HL-60 (cell line): ENCODE measurements around the gene TMEM248.
A peak's percentile ranks its signal among the peaks of the same experiment; 100 is the strongest.
"Not testable (repeated sequence)": the region's sequence is repeated elsewhere in the genome, so short reads cannot be mapped to it uniquely, and the experiment has no call there.

Experiments used
- DNase-seq, 2 experiments: peaks; one replicate each; pipeline ENCODE4 v3.0.0-alpha.2; 2010 to 2020; ENCODE audit warnings: low read depth in 1 of 2, low spot score in 1 of 2
- H3K27ac ChIP-seq: fragments of 250-450 bp; sonication (Bioruptor Pico); replicated peaks from 2 replicates; pipeline ENCODE4 v1.5.1; 2020; ENCODE audit warnings: mild to moderate bottlenecking, moderate library complexity
- H3K27me3 ChIP-seq: fragments of 250-450 bp; sonication (Bioruptor Pico); 2 replicates; pipeline ENCODE4 v1.5.1; 2021; ENCODE audit warnings: mild to moderate bottlenecking, moderate library complexity; ENCODE audit not compliant: insufficient read depth, poor library complexity, severe bottlenecking
- H3K4me3 ChIP-seq: replicated peaks from 2 replicates; pipeline ENCODE4 v1.5.1; 2011; ENCODE audit warnings: mild to moderate bottlenecking, control low read depth, low read length; ENCODE audit not compliant: insufficient read depth
- GABPA ChIP-seq: IDR thresholded peaks from 2 replicates; pipeline ENCODE4 v1.6.1; 2012; ENCODE audit warnings: low read depth
- POLR2AphosphoS5 ChIP-seq: IDR thresholded peaks from 2 replicates; pipeline ENCODE4 v1.6.1; 2012; ENCODE audit warnings: low read depth
- SPI1 ChIP-seq: IDR thresholded peaks from 2 replicates; pipeline ENCODE4 v1.6.1; 2012; ENCODE audit warnings: low read depth, mild to moderate bottlenecking, borderline replicate concordance
- long read RNA-seq: library from polyadenylated mRNA; unstranded; transcript quantifications from one replicate; pipeline ENCODE4 v2.0.0, GENCODE V29; 2020
- TF ChIP-seq, protein P1 (sequence below): IDR thresholded peaks from 2 replicates; pipeline ENCODE4 v1.6.1; 2012; ENCODE audit warnings: low read depth; ENCODE audit not compliant: insufficient replicate concordance
- TF ChIP-seq, protein P2 (sequence below): IDR thresholded peaks from one replicate; pipeline ENCODE4 v1.5.1; 2011; ENCODE audit warnings: low read length, control low read depth, inconsistent platforms; ENCODE audit not compliant: insufficient read depth

The TMEM248 gene, protein sequence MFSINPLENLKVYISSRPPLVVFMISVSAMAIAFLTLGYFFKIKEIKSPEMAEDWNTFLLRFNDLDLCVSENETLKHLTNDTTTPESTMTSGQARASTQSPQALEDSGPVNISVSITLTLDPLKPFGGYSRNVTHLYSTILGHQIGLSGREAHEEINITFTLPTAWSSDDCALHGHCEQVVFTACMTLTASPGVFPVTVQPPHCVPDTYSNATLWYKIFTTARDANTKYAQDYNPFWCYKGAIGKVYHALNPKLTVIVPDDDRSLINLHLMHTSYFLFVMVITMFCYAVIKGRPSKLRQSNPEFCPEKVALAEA
- long read RNA-seq, full-length matches to known transcripts = 4 of 12 reads
- long read RNA-seq, partial matches to known transcripts = 2 of 12 reads
- long read RNA-seq, other reads (novel, unspliced or antisense) = 6 of 12 reads

DNA sequence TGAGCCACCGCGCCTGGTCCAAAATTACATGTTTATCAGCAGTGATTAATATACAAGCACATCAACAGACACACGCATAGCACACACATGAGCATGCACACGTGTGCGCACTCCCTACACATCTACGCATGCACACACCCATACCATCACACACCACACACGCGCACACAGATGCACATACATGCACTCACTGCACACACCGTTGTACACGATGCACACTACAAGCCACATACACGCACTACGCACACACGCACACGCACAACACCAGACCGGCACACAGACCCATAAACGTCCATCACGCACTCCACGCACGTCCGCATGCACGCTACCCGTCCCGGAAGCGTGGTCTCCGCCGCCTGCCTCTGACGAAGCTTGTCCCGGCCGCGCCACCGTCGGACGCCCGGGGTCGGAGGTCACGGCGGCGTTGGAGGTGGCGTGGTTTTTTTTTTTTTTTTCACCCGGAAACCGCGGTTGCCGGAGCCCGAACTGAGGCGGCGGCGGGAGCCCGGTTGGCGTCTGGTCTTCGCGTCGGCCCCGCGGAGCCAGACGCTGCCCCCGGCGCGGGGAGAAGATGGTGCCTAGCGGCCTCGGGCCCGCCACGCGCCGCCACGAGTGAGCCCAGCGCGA is at the start of gene TMEM248:
Gene TMEM248, plus strand, starts transcription at position 457 of the 627 bp plus-strand sequence. CDS start 20,641 bp downstream, outside the sequence.
- Histone ChIP-seq H3K4me3 (peak within 1 kb of the TSS; percentile 99), H3K27me3 (no peaks in the 10 kb centered on the region), H3K27ac (peak within 1 kb of the TSS; percentile 70)
- TF ChIP-seq POLR2AphosphoS5 = peak; percentile 97
- TF ChIP-seq, protein P1, sequence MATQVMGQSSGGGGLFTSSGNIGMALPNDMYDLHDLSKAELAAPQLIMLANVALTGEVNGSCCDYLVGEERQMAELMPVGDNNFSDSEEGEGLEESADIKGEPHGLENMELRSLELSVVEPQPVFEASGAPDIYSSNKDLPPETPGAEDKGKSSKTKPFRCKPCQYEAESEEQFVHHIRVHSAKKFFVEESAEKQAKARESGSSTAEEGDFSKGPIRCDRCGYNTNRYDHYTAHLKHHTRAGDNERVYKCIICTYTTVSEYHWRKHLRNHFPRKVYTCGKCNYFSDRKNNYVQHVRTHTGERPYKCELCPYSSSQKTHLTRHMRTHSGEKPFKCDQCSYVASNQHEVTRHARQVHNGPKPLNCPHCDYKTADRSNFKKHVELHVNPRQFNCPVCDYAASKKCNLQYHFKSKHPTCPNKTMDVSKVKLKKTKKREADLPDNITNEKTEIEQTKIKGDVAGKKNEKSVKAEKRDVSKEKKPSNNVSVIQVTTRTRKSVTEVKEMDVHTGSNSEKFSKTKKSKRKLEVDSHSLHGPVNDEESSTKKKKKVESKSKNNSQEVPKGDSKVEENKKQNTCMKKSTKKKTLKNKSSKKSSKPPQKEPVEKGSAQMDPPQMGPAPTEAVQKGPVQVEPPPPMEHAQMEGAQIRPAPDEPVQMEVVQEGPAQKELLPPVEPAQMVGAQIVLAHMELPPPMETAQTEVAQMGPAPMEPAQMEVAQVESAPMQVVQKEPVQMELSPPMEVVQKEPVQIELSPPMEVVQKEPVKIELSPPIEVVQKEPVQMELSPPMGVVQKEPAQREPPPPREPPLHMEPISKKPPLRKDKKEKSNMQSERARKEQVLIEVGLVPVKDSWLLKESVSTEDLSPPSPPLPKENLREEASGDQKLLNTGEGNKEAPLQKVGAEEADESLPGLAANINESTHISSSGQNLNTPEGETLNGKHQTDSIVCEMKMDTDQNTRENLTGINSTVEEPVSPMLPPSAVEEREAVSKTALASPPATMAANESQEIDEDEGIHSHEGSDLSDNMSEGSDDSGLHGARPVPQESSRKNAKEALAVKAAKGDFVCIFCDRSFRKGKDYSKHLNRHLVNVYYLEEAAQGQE = no peak
- peak; percentile 93 to 98 for DNase-seq

DNA sequence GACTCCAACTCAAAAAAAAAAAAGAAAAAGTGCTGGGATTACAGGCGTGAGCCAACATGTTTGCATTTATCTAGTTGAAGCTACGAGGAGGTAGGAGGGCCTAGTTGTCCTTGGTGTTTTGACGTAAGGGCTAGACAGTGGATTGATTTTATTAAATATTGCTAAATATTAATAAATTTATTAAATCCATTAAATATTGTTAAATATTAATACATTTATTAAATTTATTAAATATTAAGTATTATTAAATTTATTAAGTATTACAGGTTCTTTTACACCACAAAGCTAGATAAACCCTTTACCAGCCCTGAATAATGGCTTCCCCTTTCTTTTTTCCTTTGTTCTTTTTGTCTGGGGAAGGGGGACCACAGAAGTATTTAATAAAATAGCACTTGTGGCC is 47.5 kb upstream of the TMEM248 start:
- H3K27me3 ChIP-seq = no peaks in the 10 kb centered on the region
- no peak for TF ChIP-seq SPI1
- TF ChIP-seq, protein P2, sequence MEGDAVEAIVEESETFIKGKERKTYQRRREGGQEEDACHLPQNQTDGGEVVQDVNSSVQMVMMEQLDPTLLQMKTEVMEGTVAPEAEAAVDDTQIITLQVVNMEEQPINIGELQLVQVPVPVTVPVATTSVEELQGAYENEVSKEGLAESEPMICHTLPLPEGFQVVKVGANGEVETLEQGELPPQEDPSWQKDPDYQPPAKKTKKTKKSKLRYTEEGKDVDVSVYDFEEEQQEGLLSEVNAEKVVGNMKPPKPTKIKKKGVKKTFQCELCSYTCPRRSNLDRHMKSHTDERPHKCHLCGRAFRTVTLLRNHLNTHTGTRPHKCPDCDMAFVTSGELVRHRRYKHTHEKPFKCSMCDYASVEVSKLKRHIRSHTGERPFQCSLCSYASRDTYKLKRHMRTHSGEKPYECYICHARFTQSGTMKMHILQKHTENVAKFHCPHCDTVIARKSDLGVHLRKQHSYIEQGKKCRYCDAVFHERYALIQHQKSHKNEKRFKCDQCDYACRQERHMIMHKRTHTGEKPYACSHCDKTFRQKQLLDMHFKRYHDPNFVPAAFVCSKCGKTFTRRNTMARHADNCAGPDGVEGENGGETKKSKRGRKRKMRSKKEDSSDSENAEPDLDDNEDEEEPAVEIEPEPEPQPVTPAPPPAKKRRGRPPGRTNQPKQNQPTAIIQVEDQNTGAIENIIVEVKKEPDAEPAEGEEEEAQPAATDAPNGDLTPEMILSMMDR = no peak
- TF ChIP-seq GABPA = no peak
- TF ChIP-seq, protein P1 = no peak
- TF ChIP-seq POLR2AphosphoS5 = no peak
- H3K27ac ChIP-seq = no peak overlapping the region
- no peak overlapping the region for H3K4me3 ChIP-seq
- no peak for DNase-seq

DNA sequence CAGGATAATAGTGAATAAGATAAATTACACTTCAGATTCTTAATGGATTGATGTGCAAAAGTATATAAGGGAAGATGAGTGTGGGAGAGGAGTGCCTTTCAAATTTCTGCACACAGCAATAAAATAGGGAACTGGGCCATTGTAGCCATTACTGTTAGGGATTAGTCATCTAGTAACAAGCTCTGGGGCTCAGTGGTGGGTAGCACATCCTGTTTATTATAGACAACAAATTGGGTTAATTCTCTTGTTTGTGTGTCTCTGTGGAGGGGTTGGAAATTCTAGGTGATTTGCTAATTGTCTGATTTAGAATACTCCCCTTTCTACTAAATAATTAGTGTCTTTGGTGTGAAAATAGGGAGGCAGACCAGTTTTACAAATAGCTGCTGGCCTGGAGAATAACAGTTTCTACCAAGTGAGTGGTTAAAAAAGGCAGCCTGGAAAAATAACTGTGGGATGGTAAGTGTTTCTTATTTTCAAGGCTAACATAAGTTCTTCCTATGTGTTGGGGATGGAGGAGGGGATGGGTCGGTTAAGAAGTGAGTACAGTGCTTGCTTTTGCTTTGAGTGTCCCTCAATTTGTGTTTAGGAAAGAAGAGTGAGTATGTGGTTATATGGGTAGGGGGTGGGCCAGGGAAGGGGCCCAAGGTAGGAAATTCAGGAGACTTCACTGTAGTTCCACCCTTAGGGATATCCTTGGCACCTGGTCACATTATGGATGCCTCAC is 43.3 kb upstream of the TMEM248 start:
- 0 out of 2 replicates have a peak overlapping the region, but pooled peaks have one; percentile 16 for H3K27ac ChIP-seq
- DNase-seq = peak in 1 of 2 experiments; percentile 25
- TF ChIP-seq, protein P2 = no peak
- peak; percentile 80 for TF ChIP-seq SPI1
- TF ChIP-seq POLR2AphosphoS5 = no peak
- TF ChIP-seq GABPA = no peak
- TF ChIP-seq, protein P1 = no peak
- H3K27me3 ChIP-seq = no peaks in the 10 kb centered on the region
- H3K4me3 ChIP-seq = no peak overlapping the region

DNA sequence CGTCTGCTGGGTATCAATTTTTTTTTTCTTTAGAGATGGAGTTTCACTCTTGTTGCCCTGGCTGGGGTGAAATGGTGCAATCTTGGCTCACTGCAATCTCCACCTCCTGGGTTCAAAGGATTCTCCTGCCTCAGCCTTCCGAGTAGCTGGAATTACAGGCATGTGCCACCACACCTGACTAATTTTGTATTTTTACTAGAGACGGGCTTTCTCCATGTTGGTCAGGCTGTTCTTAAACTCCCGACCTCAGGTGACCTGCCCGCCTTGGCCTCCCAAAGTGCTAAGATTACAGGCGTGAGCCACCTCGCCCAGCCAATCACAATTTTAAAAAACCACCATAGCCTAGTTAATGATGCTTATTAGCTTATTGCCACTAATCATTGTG is 42.7 kb upstream of the TMEM248 start:
- H3K27ac ChIP-seq = not testable (repeated sequence)

More for the DNA sequence above, 42.7 kb upstream of the TMEM248 start:
- not testable (repeated sequence) for DNase-seq, H3K4me3 ChIP-seq, H3K27me3 ChIP-seq
